ENCODE data around the gene F8.

Gene F8

GRCh38 chrX:155048977-155049619 lies 26.6 kb upstream of the F8 start:
- Histone ChIP-seq H3K4me1 (0 out of 20 replicates have a peak, but pooled peaks cover 0 to 6% (median 0%) of the 10 kb centered on the region in 10 experiments), H3K36me3 (peaks cover 0 to 46% (median 20%) of the 10 kb centered on the region in 11 experiments; a peak in 16 of 22 replicates), H3K4me3 (no peak overlapping the region), H3K9ac (no peak overlapping the region), H3K4me2 (no peak overlapping the region), H4K20me1 (peaks cover 0 to 25% (median 0%) of the 10 kb centered on the region in 11 experiments; a peak in 5 of 22 replicates), H3K9me3 (replicated peaks in 1 of 11) (no peaks in the 10 kb centered on the region), H3K27me3 (peaks cover 76 to 100% (median 99%) of the 10 kb centered on the region in 11 experiments), H3K27ac (no peak overlapping the region)
- no peak for TF ChIP-seq Cebpa-rat (IDR thresholded peaks at IDR 0.05)

DNA sequence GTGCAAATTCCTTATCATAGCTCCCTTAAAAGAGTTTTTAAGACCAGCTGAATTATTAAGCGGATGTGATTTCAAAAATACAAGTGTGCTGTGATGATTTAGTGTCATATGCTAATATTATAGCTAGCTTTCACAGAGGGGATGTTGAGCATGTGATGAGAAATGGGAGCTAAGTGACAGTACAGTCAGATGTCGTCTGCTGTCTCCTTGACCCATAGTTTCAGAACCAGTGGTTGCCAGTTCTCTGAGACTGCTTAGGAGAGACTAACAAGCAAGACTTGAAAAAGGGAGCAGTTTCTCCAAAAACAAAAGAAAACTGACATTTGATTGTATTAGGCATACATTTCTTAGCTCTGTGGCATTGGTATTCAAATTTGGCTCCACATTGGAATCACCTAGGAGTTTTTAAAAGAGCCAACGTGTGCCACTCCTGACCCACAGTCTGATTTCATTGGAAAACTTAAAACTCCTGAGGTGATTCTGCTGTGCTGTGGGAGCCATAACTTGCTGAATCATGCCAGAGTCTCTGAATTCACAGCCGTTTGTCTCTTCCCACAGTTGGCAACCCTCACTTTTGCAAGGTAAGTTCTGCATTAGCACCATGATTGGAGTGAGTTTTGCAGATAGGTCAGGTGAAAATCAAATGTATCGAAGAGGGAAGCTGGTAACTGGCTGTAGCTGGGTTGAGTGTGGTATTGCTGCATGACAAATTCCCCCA lies 24.4 kb upstream of the F8 start:
- H3K4me3 ChIP-seq: no peak overlapping the region
- no peak overlapping the region for H3K4me2 ChIP-seq
- peaks cover 0 to 33% (median 15%) of the 10 kb centered on the region in 11 experiments; a peak in 12 of 22 replicates for H3K36me3 ChIP-seq
- H3K9me3 ChIP-seq (replicated peaks in 1 of 11): no peaks in the 10 kb centered on the region
- peaks cover 0 to 34% (median 0%) of the 10 kb centered on the region in 11 experiments; a peak in 6 of 22 replicates for H4K20me1 ChIP-seq
- H3K4me1 ChIP-seq: 0 out of 20 replicates have a peak, but pooled peaks cover 0 to 6% (median 0%) of the 10 kb centered on the region in 10 experiments
- H3K9ac ChIP-seq: no peak overlapping the region
- no peak overlapping the region for H3K27ac ChIP-seq
- peaks cover 78 to 100% (median 99%) of the 10 kb centered on the region in 11 experiments for H3K27me3 ChIP-seq
- no peak for TF ChIP-seq Cebpa-rat (IDR thresholded peaks at IDR 0.05)

DNA sequence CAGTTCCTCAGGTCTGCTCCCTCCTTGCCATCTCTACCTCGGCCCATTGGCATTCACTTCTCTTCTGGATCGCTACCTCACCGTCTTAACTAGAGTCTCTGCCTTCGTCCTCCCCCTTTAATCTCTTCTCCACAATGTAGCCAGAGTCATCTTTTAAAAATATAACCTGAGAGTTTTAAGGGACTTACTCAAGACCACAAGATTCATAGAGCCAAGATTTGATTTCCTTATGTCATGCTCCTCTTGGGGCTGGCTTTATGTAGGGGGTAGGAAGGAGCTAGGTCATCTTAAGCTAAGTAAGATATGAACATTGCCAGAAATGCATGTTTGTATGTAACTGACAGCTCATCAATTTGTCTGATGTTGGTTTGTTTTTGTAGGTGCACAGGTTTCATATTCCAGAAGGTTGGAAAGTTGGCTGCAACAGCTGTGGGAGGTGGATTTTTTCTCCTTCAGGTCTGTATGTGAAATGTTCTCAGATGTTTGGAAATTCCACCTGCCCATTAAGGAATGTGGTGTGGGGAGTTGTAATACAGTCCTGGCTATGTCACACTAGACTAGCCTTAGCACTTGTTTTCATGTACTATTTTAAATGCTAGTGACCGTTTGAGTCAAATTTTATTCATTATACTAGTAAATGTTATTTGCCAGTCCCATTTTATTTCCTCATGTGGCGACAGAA lies 23.7 kb upstream of the F8 start:
- Histone ChIP-seq H3K36me3 (peaks cover 0 to 26% (median 10%) of the 10 kb centered on the region in 11 experiments; a peak in 10 of 22 replicates), H3K9me3 (replicated peaks in 1 of 11) (no peaks in the 10 kb centered on the region), H3K4me1 (0 out of 20 replicates have a peak, but pooled peaks cover 0 to 6% (median 0%) of the 10 kb centered on the region in 10 experiments), H3K27me3 (peaks cover 73 to 100% (median 99%) of the 10 kb centered on the region in 11 experiments), H3K4me3 (no peak overlapping the region), H3K27ac (no peak overlapping the region), H4K20me1 (peaks cover 0 to 34% (median 0%) of the 10 kb centered on the region in 11 experiments; a peak in 6 of 22 replicates), H3K4me2 (no peak overlapping the region), H3K9ac (no peak overlapping the region)
- TF ChIP-seq Cebpa-rat (IDR thresholded peaks at IDR 0.05): no peak

DNA sequence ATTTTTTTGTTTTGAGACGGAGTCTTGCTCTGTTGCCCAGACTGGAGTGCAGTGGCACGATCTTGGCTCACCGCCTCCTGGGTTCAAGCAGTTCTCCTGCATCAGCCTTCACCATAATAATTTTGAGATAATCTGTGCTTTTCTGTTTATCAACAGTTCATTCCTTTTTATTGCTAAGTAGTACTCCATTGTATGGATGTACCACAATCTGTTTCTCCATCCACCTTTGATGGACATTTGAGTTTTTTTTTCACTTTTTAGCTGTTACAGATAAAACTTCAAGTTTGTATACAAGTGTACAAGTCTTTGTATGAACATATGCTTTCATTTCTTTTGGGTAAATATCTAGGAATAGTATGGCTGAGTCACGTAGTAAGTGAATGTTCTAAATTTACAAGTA lies 13.2 kb upstream of the F8 start:
- no peak overlapping the region; a peak in 1 of 20 replicates for H3K4me3 ChIP-seq
- H3K4me1 ChIP-seq: no peaks in the 10 kb centered on the region
- H3K27me3 ChIP-seq: peaks cover 0 to 97% (median 59%) of the 10 kb centered on the region in 11 experiments; a peak in 21 of 22 replicates
- peaks cover 20 to 67% (median 44%) of the 10 kb centered on the region in 11 experiments; a peak in 21 of 22 replicates for H3K36me3 ChIP-seq
- H3K9ac ChIP-seq: no peak overlapping the region
- no peak overlapping the region for H3K27ac ChIP-seq
- peaks cover 35 to 70% (median 57%) of the 10 kb centered on the region in 11 experiments for H3K9me3 ChIP-seq (replicated peaks in 1 of 11)
- H3K4me2 ChIP-seq: no peak overlapping the region
- peaks cover 0 to 14% (median 0%) of the 10 kb centered on the region in 11 experiments; a peak in 3 of 22 replicates for H4K20me1 ChIP-seq
- TF ChIP-seq Cebpa-rat (IDR thresholded peaks at IDR 0.05): no peak

- no peak overlapping the region for H3K4me2 ChIP-seq
- no peak for TF ChIP-seq Cebpa-rat (IDR thresholded peaks at IDR 0.05)
- peaks cover 0 to 73% (median 39%) of the 10 kb centered on the region in 11 experiments; a peak in 18 of 22 replicates for H3K27me3 ChIP-seq
- H3K36me3 ChIP-seq: peaks cover 14 to 35% (median 30%) of the 10 kb centered on the region in 11 experiments; a peak in 19 of 22 replicates
- H3K4me1 ChIP-seq: peaks cover 0 to 15% (median 13%) of the 10 kb centered on the region in 10 experiments; a peak in 15 of 20 replicates
- no peak overlapping the region for H3K27ac ChIP-seq
- peaks cover 16 to 42% (median 31%) of the 10 kb centered on the region in 11 experiments for H3K9me3 ChIP-seq (replicated peaks in 1 of 11)
- H4K20me1 ChIP-seq: peaks cover 0 to 15% (median 0%) of the 10 kb centered on the region in 11 experiments; a peak in 4 of 22 replicates
- no peak overlapping the region for H3K4me3 ChIP-seq
- no peak overlapping the region for H3K9ac ChIP-seq
Measured at GRCh38 chrX:155031657-155032056, 9.1 kb upstream of the F8 start.

DNA sequence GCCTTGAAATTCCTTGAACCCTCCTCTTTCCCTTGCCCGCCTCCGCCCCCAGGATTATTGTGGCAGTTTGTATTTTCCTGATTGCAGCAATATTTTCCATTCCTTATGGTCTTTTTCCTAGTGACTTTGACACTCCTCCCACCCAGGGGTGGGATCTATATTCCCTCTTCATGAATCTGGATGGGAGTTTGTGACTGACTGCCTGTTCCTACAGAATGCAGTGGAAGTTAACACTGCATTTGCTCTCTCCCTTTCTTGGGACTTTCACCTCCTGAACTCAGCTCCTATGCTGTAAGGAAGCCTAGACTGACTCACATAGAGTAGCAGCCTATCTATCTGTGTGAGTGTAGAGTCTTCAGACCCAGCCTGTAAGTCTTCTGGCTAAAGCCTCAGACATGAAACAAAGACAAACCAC lies 6.4 kb upstream of the F8 start:
- H3K27me3 ChIP-seq: peaks cover 9 to 58% (median 36%) of the 10 kb centered on the region in 11 experiments; a peak in 19 of 22 replicates
- H3K4me3 ChIP-seq: no peak overlapping the region
- H3K4me2 ChIP-seq: peak overlapping the region in 9 of 11 experiments; percentile 21 to 83 (median 67); a peak in 11 of 22 replicates
- no peak for TF ChIP-seq Cebpa-rat (IDR thresholded peaks at IDR 0.05)
- peak overlapping the region in 1 of 11 experiments; percentile 41; a peak in 2 of 22 replicates for H3K9ac ChIP-seq
- H3K27ac ChIP-seq: no peak overlapping the region
- peaks cover 0 to 15% (median 13%) of the 10 kb centered on the region in 10 experiments; a peak in 15 of 20 replicates for H3K4me1 ChIP-seq
- peaks cover 0 to 15% (median 0%) of the 10 kb centered on the region in 11 experiments; a peak in 4 of 22 replicates for H4K20me1 ChIP-seq
- peaks cover 0 to 9% (median 7%) of the 10 kb centered on the region in 11 experiments; a peak in 9 of 22 replicates for H3K36me3 ChIP-seq
- H3K9me3 ChIP-seq (replicated peaks in 1 of 11): peaks cover 0 to 22% (median 7%) of the 10 kb centered on the region in 11 experiments; a peak in 7 of 22 replicates

- Histone ChIP-seq H3K9ac (peak overlapping the region; percentile 88 to 95 (median 93); a peak in 20 of 22 replicates), H3K27ac (peak overlapping the region; percentile 88 to 97 (median 95); a peak in 20 of 22 replicates), H4K20me1 (peaks cover 0 to 15% (median 0%) of the 10 kb centered on the region in 11 experiments; a peak in 4 of 22 replicates), H3K4me2 (peak overlapping the region; percentile 57 to 83 (median 68)), H3K27me3 (peaks cover 16 to 58% (median 37%) of the 10 kb centered on the region in 11 experiments; a peak in 21 of 22 replicates), H3K9me3 (replicated peaks in 1 of 11) (peaks cover 0 to 15% (median 0%) of the 10 kb centered on the region in 11 experiments; a peak in 7 of 22 replicates), H3K4me3 (peak overlapping the region; percentile 58 to 75 (median 64)), H3K36me3 (0 out of 22 replicates have a peak, but pooled peaks cover 0 to under 1% (median 0%) of the 10 kb centered on the region in 11 experiments), H3K4me1 (peaks cover 0 to 16% (median 13%) of the 10 kb centered on the region in 10 experiments; a peak in 15 of 20 replicates)
- no peak for TF ChIP-seq Cebpa-rat (IDR thresholded peaks at IDR 0.05)
Measured at GRCh38 chrX:155028129-155028528, 5.6 kb upstream of the F8 start.
